Brain microvascular endothelial cell (primary cell): ENCODE measurements around the gene TVP23C.
"Not testable (repeated sequence)": the region's sequence is repeated elsewhere in the genome, so short reads cannot be mapped to it uniquely, and the experiment has no call there.

Experiments
- DNase-seq: peaks from one replicate; pipeline ENCODE4 v3.0.0-alpha.2; 2020
- H3K27ac ChIP-seq: fragments of 250-450 bp; sonication (Bioruptor Pico); 2 replicates; pipeline ENCODE4 v1.5.1; 2020; ENCODE audit warnings: mild to moderate bottlenecking, moderate library complexity
- H3K27me3 ChIP-seq: fragments of 250-450 bp; sonication (Bioruptor Pico); replicated peaks from 2 replicates; pipeline ENCODE4 v1.5.1; 2020; ENCODE audit warnings: mild to moderate bottlenecking
- H3K36me3 ChIP-seq: fragments of 250-450 bp; sonication (Bioruptor Pico); replicated peaks from 2 replicates; pipeline ENCODE4 v1.5.1; 2020; ENCODE audit warnings: mild to moderate bottlenecking
- H3K4me3 ChIP-seq: 2 replicates; pipeline ENCODE4 v1.5.1; 2011; ENCODE audit warnings: low read depth, mild to moderate bottlenecking, control low read depth, low read length, moderate library complexity
- CTCF ChIP-seq: IDR thresholded peaks from 2 replicates; pipeline ENCODE4 v1.5.1; 2011; ENCODE audit warnings: low read depth, mild to moderate bottlenecking, moderate library complexity, low read length, control low read depth, inconsistent platforms; ENCODE audit errors: missing control alignments
- in situ Hi-C: cut with HindIII; loops from 2 replicates; pipeline ENCODE4 v1.10.0; 2017; ENCODE audit warnings: low sequenced_read_pairs, low pct_ligation_motif_present

TVP23C gene

GRCh38 chr17:15511142-15511541, 52.1 kb downstream of the TVP23C start:
- H3K4me3 ChIP-seq = no peak overlapping the region
- DNase-seq = no peak
- in situ Hi-C loops = no loop called here
- no peak for TF ChIP-seq CTCF
- H3K27ac ChIP-seq = no peak overlapping the region
- peaks cover 2% of the 10 kb centered on the region for H3K36me3 ChIP-seq
- H3K27me3 ChIP-seq = no peaks in the 10 kb centered on the region

GRCh38 chr17:15510361-15510760, 52.9 kb downstream of the TVP23C start:
- Histone ChIP-seq H3K36me3 (peaks cover 2% of the 10 kb centered on the region), H3K27me3 (no peaks in the 10 kb centered on the region), H3K4me3 (no peak overlapping the region), H3K27ac (no peak overlapping the region)
- TF ChIP-seq CTCF = no peak
- DNase-seq = peak; percentile 79
- in situ Hi-C loops = no loop called here

GRCh38 chr17:15509095-15509494, 54.2 kb downstream of the TVP23C start:
- no peak for DNase-seq
- peaks cover 2% of the 10 kb centered on the region for H3K36me3 ChIP-seq
- H3K27me3 ChIP-seq = no peaks in the 10 kb centered on the region
- in situ Hi-C loops = no loop called here
- no peak overlapping the region for H3K27ac ChIP-seq
- no peak overlapping the region for H3K4me3 ChIP-seq
- TF ChIP-seq CTCF = no peak

DNA sequence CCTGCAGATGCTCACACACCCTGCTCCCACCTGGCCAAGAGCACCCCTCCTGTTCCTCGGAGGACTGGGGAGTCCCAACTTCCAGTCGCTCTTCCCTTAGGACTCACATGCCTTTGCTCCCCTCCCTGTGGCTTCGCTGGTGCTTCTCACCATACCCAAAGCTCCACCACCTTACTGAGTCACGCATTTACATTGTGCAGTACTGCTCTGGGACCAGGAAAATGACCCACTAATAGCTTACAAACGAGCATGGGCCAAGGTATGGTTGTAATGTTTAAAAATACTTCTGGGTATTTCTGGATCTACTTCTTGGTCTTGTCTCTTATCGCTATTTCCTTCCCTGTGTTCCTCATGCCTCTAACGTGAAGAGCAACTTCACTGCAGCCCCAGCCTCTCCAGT, 54.8 kb downstream of the TVP23C start:
- TF ChIP-seq CTCF = no peak
- Histone ChIP-seq H3K27me3 (no peaks in the 10 kb centered on the region), H3K4me3 (no peak overlapping the region), H3K27ac (no peak overlapping the region), H3K36me3 (peaks cover 2% of the 10 kb centered on the region)
- DNase-seq = no peak
- in situ Hi-C loops = no loop called here

DNA sequence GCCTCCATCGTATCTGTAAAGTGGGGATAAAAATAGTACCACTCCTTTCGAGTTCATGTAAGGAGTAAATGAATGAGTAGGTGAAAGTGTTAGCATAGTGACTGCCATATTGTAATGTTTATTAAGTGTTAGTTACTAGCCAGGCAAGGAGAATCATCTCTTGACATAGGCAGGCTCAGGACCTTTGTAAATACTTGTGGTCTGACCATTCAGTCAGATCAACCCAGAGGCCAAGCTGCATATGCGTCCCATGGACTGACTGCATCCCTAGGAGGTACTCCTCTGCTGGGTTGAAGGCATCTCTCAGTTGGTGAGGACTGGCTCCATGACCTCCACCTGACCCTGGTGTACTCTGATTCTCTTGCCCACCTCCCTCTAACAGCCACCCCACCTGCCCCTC, 55.4 kb downstream of the TVP23C start:
- no peak overlapping the region for H3K4me3 ChIP-seq
- no peak for DNase-seq
- no peak overlapping the region for H3K27ac ChIP-seq
- in situ Hi-C loops = no loop called here
- no peak for TF ChIP-seq CTCF
- no peaks in the 10 kb centered on the region for H3K27me3 ChIP-seq
- peaks cover 2% of the 10 kb centered on the region for H3K36me3 ChIP-seq

DNA sequence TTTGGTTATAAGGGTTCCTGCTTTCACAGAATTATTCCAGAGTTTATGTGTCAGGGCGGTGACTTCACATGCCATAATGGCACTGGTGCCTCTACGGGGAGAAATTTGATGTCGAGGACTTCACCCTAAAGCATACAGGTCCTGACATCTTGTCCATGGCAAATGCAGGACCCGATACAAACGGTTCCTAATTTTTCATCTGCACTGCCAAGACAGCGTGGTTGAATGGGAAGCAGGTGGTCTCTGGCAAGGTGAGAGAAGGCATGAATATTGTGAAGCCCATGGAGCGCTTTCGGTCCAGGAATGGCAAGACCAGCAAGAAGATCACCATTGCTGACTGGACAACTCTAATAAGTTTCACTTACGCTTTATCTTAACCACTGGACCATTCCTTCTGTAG, 56.3 kb downstream of the TVP23C start:
- no peak overlapping the region for H3K27ac ChIP-seq
- no peak for TF ChIP-seq CTCF
- H3K27me3 ChIP-seq = no peaks in the 10 kb centered on the region
- no peak for DNase-seq
- in situ Hi-C loops = no loop called here
- H3K4me3 ChIP-seq = no peak overlapping the region
- H3K36me3 ChIP-seq = peaks cover 2% of the 10 kb centered on the region

DNA sequence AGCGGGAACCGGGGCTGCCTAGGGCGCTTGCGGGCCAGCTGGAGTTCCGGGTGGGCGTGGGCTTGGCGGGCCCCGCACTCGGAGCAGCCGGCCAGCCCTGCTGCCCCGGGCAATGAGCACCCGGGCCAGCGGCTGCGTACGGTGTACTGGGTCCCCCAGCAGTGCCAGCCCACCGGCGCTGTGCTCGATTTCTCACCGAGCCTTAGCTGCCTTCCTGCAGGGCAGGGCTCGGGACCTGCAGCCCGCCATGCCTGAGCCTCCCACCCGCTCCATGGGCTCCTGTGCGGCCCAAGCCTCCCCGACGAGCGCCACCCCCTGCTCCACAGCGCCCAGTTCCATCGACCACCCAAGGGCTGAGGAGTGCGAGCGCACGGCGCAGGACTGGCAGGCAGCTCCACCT, 57.6 kb downstream of the TVP23C start:
- H3K36me3 ChIP-seq, DNase-seq, H3K4me3 ChIP-seq, H3K27ac ChIP-seq, H3K27me3 ChIP-seq, in situ Hi-C loops: not testable (repeated sequence)
